Uterus (tissue), 4 donors: Measurements from ENCODE around the gene KRTAP2-4. TPM values are rescaled to one million over a fixed set of nuclear protein-coding genes. Genes with fewer than 3 reads are reported as not detected.
"Not testable (repeated sequence)": the region's sequence is repeated elsewhere in the genome, so short reads cannot be mapped to it uniquely, and the experiment has no call there.

Source experiments
- DNase-seq, 2 donors: peaks; one replicate each; pipeline ENCODE4 v3.0.0-alpha.2; 2019 to 2020
- H3K27ac ChIP-seq, 2 donors: fragments of 200-600 bp; sonication (generic); 1 replicate in 1 of 2; 2 replicates in 1 of 2; pipeline ENCODE4 v1.5.1; 2016 to 2018
- H3K27me3 ChIP-seq, 2 donors: fragments of 200-600 bp; sonication (generic); one replicate each; pipeline ENCODE4 v1.5.1; 2018 to 2019; ENCODE audit warnings: control low read depth in 1 of 2
- H3K36me3 ChIP-seq, 2 donors: fragments of 200-600 bp; sonication (generic); one replicate each; pipeline ENCODE4 v1.5.1; 2019; ENCODE audit warnings: control low read depth in 1 of 2
- H3K4me1 ChIP-seq, 2 donors: fragments of 200-600 bp; sonication (generic); one replicate each; pipeline ENCODE4 v1.5.1; 2018 to 2019; ENCODE audit warnings: control low read depth in 1 of 2
- H3K4me3 ChIP-seq, 2 donors: fragments of 200-600 bp; sonication (generic); 1 replicate in 1 of 2; 2 replicates in 1 of 2; pipeline ENCODE4 v1.5.1; 2018 to 2019; ENCODE audit warnings: mild to moderate bottlenecking in 1 of 2
- H3K9me3 ChIP-seq, 2 donors: fragments of 200-600 bp; sonication (generic); one replicate each; pipeline ENCODE4 v1.5.1; 2019; ENCODE audit warnings: control low read depth in 1 of 2
- POLR2A ChIP-seq, 2 donors: fragments of 450-650 bp; IDR thresholded peaks; one replicate each; pipeline ENCODE4 v1.6.1; 2016; ENCODE audit warnings: antibody characterized with exemption in 2 of 2, mild to moderate bottlenecking in 1 of 2, moderate library complexity in 1 of 2
- intact Hi-C: fragments of 100-400 bp; cut with DNase I; formaldehyde crosslinking; loops from one replicate; pipeline ENCODE4 v1.15.1; 2023; ENCODE audit warnings: low total_unique reads
- total RNA-seq, 4 donors: library from RNA; depleted of rRNA in 3 of 4; stranded (reverse); fragments of >200 nt in 3 of 4; gene quantifications; one replicate each; pipeline versions ENCODE4 v1.1.0 to v1.2.4, GENCODE V29; 2014 to 2023
- TF ChIP-seq, protein P1 (sequence below), 4 experiments: fragments of 200-600 bp in 2 of 4; fragments of 450-650 bp in 2 of 4; sonication (generic) in 2 of 4; IDR thresholded peaks; one replicate each; pipeline ENCODE4 v1.5.1; 2016 to 2019; ENCODE audit warnings: antibody characterized with exemption in 4 of 4, mild to moderate bottlenecking in 2 of 4, moderate library complexity in 1 of 4
- donor health status: DM: yes; HTN: yes; CAD: no.

Gene KRTAP2-4
- total RNA-seq, 4 donors from 2014 or later = not detected

DNA sequence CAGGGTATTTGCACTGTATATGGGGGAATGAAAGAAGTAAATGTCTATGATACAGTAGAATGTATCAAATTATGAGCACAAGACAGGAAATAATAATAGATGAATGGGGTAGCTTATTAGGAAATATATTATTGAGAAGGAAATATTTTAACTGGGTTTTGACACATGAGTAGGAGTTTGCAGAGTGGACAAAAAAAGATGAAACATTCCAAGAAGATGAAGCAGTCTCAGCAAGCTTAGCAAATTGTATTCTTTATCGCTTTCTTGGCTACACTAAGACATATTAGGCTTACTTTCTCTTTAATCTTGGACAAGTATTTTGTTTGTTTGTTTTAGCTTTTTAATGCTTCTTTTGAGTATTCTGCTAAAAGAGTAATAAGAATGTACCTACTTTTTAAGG, 38.2 kb upstream of the KRTAP2-4 start:
- intact Hi-C loops = no loop called here
- no peaks in the 10 kb centered on the region for H3K36me3 ChIP-seq
- no peak overlapping the region for H3K4me3 ChIP-seq
- DNase-seq = no peak
- H3K27ac ChIP-seq = no peak overlapping the region
- TF ChIP-seq, protein P1, sequence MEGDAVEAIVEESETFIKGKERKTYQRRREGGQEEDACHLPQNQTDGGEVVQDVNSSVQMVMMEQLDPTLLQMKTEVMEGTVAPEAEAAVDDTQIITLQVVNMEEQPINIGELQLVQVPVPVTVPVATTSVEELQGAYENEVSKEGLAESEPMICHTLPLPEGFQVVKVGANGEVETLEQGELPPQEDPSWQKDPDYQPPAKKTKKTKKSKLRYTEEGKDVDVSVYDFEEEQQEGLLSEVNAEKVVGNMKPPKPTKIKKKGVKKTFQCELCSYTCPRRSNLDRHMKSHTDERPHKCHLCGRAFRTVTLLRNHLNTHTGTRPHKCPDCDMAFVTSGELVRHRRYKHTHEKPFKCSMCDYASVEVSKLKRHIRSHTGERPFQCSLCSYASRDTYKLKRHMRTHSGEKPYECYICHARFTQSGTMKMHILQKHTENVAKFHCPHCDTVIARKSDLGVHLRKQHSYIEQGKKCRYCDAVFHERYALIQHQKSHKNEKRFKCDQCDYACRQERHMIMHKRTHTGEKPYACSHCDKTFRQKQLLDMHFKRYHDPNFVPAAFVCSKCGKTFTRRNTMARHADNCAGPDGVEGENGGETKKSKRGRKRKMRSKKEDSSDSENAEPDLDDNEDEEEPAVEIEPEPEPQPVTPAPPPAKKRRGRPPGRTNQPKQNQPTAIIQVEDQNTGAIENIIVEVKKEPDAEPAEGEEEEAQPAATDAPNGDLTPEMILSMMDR (IDR thresholded peaks at IDR 0.05) = no peak
- TF ChIP-seq POLR2A (IDR thresholded peaks at IDR 0.05) = no peak
- no peaks in the 10 kb centered on the region for H3K9me3 ChIP-seq
- no peaks in the 10 kb centered on the region for H3K4me1 ChIP-seq
- no peaks in the 10 kb centered on the region for H3K27me3 ChIP-seq

DNA sequence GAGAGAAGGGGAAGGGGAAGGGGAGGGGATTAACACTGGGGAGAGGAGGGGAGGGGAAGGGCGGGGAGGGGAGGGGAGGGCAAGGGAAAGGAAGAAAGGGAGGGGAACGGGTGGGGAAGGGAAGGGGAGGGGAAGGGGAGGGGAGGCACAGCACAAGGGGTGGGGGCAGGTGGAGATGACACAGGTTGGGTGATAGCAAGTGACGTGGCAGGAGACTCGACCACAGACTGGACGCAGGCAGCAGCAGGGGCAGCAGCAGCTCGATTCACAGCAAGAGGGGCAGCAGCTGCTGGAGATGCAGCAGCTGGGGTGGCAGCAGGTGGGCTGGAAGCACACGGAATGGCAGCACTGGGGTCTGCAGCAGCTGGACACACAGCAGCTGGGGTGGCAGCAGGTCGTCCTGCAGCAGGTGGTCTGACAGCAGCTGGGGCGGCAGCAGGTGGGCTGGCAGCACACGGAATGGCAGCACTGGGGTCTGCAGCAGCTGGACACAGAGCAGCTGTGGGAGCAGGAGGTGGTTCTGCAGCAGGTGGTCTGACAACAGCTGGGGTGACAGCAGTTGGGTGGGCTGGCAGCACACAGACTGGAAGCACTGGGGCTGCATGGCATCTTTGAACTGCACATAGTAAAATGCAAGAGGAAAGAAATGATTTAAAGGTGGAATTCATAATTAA, 36.0 kb upstream of the KRTAP2-4 start, which contains the start of gene KRTAP4-16:
KRTAP4-16 (minus strand) TSS at position 624 of the 674 bp plus-strand sequence; CDS start at position 624, 0 bp downstream.
- intact Hi-C loops = no loop called here
- H3K36me3 ChIP-seq = no peaks in the 10 kb centered on the region

DNA sequence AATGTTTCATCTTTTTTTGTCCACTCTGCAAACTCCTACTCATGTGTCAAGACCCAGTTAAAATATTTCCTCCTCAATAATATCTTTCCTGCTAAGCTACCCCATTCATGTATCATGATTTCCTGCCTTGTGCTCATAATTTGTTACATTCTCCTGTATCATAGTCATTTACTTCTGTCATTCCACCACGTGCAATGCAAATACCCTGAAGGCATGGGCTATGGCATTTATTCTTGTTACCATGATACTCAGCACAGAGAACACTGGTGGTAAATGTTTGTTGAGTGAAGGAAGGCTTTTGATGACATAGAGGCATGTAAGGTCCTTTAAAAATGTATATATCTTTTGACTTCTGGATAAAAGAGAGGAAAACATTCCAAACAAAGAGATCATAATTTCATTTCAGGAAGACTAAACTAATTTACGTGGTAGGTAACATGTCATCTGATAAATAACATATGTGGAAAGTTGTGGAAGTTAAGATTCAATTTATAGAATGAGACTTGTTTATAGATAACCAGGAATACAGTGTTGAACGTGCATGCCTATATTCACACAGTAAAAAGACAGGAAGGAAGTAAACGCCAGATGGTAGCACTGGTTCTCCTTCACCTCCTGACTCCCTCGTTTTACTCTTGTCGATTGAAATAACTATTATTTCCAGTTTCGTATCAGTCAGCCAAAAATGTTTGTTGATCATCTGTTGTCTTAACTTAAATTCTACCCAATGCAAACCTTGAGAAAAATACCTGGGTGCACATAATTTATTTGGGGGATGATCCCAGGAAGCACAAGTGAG, 34.2 kb upstream of the KRTAP2-4 start:
- H3K36me3 ChIP-seq, DNase-seq, H3K9me3 ChIP-seq, H3K4me1 ChIP-seq, H3K4me3 ChIP-seq, intact Hi-C loops, H3K27me3 ChIP-seq, H3K27ac ChIP-seq: not testable (repeated sequence)

More for the DNA sequence above, 36.0 kb upstream of the KRTAP2-4 start, which contains the start of gene KRTAP4-16:
- no peak within 1 kb of the TSS for H3K27ac ChIP-seq
- no peak for DNase-seq
- no peaks in the 10 kb centered on the region for H3K4me1 ChIP-seq
- H3K9me3 ChIP-seq = no peaks in the 10 kb centered on the region
- H3K4me3 ChIP-seq = no peak within 1 kb of the TSS
- no peak for TF ChIP-seq POLR2A (IDR thresholded peaks at IDR 0.05)
- TF ChIP-seq, protein P1 (IDR thresholded peaks at IDR 0.05) = no peak
- no peaks in the 10 kb centered on the region for H3K27me3 ChIP-seq

GRCh38 chr17:41098481-41098880, 32.8 kb upstream of the KRTAP2-4 start:
- intact Hi-C loops = no loop called here
- Histone ChIP-seq H3K27me3 (no peaks in the 10 kb centered on the region), H3K27ac (no peak overlapping the region), H3K36me3 (no peaks in the 10 kb centered on the region), H3K9me3 (no peaks in the 10 kb centered on the region), H3K4me3 (no peak overlapping the region), H3K4me1 (no peaks in the 10 kb centered on the region)
- DNase-seq = no peak
- TF ChIP-seq, protein P1 (IDR thresholded peaks at IDR 0.05) = no peak
- TF ChIP-seq POLR2A (IDR thresholded peaks at IDR 0.05) = no peak

- H3K36me3 ChIP-seq = no peaks in the 10 kb centered on the region
- TF ChIP-seq POLR2A (IDR thresholded peaks at IDR 0.05) = no peak
- intact Hi-C loops = no loop called here
- no peak within 1 kb of the TSS for H3K4me3 ChIP-seq
- no peak within 1 kb of the TSS for H3K27ac ChIP-seq
- H3K9me3 ChIP-seq = no peaks in the 10 kb centered on the region
- DNase-seq = no peak
- no peaks in the 10 kb centered on the region for H3K4me1 ChIP-seq
- no peaks in the 10 kb centered on the region for H3K27me3 ChIP-seq
Observed at GRCh38 chr17:41098042-41098441, 32.4 kb upstream of the KRTAP2-4 start, which contains the start of gene KRTAP4-8. TSS of gene KRTAP4-8 (minus strand) at chr17:41098142. CDS start at chr17:41098084, 58 bp downstream.

DNA sequence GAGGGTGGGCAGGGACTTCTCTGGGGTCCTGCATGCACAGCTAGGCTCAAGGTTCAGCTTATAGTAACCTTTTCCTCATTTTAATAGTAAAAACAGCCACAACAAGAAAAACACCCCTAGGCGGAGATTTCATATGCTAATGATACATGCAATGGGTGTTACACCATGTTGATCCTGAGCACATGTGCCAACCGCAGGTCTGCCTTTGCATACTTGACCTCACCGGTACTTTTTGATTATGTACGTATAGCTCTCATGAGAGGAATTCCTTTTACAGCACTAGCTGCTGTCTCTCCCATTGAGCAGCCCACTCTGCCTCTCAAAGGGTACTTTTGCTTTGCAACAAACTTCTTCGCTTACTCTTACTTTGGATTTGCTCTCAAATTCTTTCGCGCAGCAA, 30.4 kb upstream of the KRTAP2-4 start:
- Histone ChIP-seq H3K9me3 (no peaks in the 10 kb centered on the region), H3K27me3 (no peaks in the 10 kb centered on the region), H3K36me3 (no peaks in the 10 kb centered on the region), H3K4me1 (no peaks in the 10 kb centered on the region), H3K4me3 (no peak overlapping the region), H3K27ac (no peak overlapping the region)
- no peak for DNase-seq
- intact Hi-C loops = no loop called here
- TF ChIP-seq POLR2A (IDR thresholded peaks at IDR 0.05) = no peak

- intact Hi-C loops, H3K4me1 ChIP-seq, H3K36me3 ChIP-seq, H3K4me3 ChIP-seq, DNase-seq, H3K27me3 ChIP-seq, H3K9me3 ChIP-seq, H3K27ac ChIP-seq: not testable (repeated sequence)
Observed at GRCh38 chr17:41088760-41089352, 23.2 kb upstream of the KRTAP2-4 start.

- intact Hi-C loops = not testable (repeated sequence)
Observed at GRCh38 chr17:41084100-41084856, 18.6 kb upstream of the KRTAP2-4 start, which contains the start of gene KRTAP4-7. TSS of gene KRTAP4-7 (plus strand) at chr17:41084150. CDS start at chr17:41084207, 57 bp downstream.

DNA sequence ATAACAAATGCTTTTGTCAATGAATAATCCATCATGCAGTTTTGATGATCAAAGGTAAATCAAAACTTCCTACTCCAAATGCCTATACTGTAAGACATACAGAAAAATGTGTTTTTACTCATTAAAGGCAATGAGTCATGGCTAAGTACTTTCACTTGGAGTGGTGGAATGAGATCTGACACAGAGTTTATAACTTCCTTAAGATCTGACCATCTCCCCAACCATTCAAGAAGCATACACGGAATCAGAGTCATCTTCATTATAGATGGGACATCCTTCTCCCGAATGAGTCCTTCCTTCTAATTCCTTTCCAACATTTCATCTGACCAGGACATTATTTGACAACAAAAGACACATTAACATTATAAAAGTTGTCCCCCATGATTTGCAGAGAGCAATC, 17.7 kb upstream of the KRTAP2-4 start:
- H3K27ac ChIP-seq, intact Hi-C loops, H3K9me3 ChIP-seq, DNase-seq, H3K27me3 ChIP-seq, H3K4me1 ChIP-seq, H3K4me3 ChIP-seq, H3K36me3 ChIP-seq: not testable (repeated sequence)

More at GRCh38 chr17:41084100-41084856, 18.6 kb upstream of the KRTAP2-4 start, which contains the start of gene KRTAP4-7:
- H3K4me1 ChIP-seq, H3K27me3 ChIP-seq, DNase-seq, H3K27ac ChIP-seq, H3K4me3 ChIP-seq, H3K36me3 ChIP-seq, H3K9me3 ChIP-seq: not testable (repeated sequence)
